ENCODE measurements around the gene MSANTD3. TPM values are rescaled to one million over a fixed set of nuclear protein-coding genes. Genes with fewer than 3 reads are reported as not detected.
A peak's percentile ranks its signal among the peaks of the same experiment; 100 is the strongest.
"Not testable (repeated sequence)": the region's sequence is repeated elsewhere in the genome, so short reads cannot be mapped to it uniquely, and the experiment has no call there.

The MSANTD3 gene
- total RNA-seq, 1 experiment from 2014 or later, result 82.7 TPM

DNA sequence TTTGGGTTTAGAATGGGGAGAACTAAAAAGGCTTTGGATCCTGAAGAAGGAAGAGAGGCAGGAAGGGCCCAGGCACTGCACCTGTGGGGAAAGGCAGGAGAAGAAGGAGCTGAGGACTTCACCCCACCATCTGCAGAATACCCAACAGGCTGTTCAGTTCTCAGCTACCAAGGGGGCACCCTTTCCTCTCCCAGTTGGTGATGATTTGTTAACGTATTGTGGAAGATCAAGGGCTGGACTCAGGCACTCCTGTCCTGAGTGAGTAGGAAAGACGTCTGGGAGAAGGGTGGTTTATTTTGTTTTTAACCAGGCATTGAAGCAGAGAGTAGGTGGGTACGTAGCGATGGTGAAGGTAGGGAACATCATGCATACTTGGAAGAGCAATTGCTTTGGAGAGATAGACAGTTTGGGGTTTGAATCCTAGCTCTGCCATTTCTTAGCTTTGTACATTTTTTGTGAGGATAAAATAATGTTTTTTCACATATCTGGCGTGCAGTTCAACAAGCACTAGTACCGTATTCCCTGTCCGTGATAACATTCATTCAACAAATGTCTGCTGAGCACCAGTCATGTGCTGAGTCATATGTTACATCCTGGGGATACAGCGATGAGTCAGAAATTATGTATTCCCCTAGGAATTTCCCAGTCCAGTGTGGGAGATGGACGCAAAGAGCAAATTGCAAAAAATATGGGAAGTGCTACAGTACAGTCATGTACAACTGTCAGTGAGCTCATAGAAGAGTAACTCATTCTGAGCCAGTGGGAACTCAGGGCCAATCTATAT is 2.1 kb downstream of the MSANTD3 start:
- peak; percentile 95 for DNase-seq (ENCODE audit: low spot score)

DNA sequence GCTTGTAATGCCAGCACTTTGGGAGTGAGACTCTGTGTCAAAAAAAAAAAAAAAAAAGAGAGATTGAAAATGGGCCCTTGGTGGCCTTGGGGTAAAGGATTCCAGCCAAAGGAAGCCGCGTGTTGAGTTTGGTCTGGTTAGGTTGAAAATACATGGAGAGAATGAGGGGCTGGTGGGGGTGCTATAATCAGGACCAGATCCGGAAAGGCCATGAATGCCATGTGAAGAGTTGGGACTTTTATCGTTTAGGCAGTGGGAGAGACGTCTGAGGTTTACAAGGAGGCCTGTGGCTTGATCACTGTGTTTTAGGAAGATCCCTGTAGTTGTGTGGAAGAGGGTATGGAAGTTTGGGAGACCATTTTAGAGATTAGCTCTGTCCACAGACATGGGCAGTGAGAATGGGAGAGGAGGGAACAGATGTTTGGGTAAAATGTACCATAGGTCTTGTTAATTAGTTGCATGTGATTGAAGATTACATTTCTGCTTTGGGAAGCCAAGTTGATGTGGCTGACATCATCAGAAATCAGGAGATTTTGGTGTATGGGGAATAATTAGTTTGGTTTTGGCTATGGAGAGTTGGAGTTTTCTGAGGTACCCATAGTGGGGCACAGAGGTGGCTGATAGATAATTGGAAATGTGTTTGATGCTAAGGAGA is 3.5 kb downstream of the MSANTD3 start:
- no peak for DNase-seq (ENCODE audit: low spot score)

DNA sequence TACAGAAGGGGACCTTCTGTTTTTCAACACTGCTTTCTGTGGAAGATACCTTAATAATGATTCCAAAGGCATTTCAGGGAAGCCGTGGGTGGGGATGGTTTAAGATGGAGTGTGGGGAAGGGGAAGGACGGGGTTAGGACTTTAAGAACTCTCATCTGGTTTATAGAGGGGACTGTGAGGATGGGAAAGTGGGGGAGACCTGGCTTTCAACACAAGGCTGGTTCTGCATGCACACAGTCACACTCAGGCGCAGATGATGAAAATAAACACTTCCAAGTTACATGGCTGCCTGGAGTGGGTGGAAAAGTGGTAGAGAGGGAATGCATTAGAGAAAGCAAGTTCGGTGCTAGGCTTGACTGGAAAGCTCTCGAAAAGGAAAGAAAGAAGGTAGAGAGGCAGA is 4.9 kb downstream of the MSANTD3 start:
- DNase-seq (ENCODE audit: low spot score), result no peak

DNA sequence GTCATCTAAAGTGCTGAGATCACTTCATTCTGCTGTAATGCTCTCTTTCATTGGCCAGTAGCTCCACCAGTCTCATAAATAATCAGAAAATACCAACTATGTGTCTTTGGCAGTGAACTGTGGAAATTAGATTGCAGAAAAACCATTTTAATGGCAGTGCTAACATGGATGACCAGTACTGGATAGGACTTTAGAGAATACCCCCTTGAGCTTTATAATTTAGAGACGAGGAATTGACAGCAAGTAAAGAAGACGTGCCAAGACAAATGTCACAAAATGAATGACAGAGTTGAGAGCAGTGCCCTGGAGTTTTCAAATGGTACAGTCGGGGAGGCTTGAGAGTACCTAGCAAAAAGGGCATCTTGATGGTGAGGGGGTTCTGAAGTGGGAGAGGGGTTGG is 5.8 kb downstream of the MSANTD3 start:
- no peak for DNase-seq (ENCODE audit: low spot score)

DNA sequence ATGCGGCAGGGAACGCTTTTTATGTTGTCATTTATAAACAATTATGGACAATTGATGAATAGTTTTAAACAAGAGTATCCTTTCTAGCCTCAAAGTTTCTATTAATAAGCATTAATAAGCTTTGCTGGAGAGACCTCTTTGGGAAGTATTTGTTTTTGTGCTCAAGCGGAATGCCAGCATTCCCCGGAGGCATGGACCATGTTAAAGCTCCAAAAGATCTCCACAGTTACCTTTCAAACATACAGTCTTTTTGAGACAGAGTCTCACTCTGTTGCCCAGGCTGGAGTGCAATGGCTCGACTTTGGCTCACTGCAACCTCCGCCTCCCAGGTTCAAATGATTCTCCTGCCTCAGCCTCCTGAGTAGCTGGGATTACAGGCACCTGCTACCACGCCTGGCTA is 9.6 kb downstream of the MSANTD3 start:
- DNase-seq (ENCODE audit: low spot score), result no peak

DNA sequence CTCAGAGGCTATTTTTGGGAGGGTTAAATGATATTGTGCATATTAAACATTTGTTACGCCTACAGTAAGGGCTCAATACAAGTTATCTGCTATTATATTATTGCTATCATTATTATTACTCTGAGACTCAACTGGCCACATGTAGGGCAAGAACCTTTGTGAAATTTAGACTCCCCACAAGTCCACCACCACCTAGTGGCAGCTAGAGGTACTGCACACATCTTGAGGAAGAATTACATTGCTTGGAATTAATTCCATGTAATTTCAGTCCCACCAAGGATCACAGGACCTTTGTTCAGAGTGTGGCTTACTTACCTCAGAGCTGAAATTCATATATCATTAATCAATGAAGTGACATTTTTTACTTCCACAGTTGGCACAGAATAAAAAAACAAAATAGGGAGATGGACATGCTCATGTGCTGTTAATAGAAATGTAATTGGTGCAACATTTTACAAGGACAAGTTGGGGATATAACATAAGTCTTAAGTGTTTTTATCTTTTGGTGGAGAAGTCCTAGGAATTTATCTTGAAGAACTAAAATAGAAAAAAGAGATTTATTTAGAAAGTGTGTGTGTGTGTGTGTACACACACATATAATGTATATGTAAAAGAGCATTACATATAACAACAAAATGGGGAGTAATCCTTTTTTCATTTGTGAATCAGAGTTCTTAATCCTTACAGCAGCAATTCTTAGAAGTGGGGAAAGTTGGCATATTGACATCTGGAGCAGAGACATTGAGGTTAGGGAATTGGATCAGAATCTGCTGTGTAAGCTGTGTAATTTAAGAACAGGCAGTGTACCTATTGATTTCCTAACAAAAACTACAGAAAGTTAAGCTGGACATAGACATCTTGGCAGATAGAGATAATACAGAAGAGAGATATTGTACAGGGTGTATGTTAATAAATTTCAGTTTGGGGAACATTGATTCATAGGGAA is 11.2 kb downstream of the MSANTD3 start:
- peak; percentile 63 for DNase-seq (ENCODE audit: low spot score)

DNA sequence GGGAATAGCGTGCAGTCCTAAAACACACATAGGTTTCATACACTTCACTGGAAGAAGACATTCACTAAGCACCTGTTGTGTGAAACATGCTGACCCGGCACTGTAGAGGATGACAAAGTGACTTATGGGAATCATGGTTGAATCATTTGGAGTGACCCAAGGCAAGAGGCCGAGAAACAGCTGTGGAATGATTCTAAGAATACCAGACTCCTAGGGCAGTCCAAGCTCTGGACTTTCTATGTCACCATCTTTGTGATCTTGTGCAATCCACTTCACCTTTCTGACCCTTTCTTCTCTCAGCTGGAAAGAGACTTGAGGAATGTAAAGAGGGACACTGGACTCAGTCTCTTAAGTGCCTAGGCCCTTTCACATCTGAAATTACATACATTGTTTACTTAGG is 13.1 kb downstream of the MSANTD3 start:
- no peak for DNase-seq (ENCODE audit: low spot score)

DNA sequence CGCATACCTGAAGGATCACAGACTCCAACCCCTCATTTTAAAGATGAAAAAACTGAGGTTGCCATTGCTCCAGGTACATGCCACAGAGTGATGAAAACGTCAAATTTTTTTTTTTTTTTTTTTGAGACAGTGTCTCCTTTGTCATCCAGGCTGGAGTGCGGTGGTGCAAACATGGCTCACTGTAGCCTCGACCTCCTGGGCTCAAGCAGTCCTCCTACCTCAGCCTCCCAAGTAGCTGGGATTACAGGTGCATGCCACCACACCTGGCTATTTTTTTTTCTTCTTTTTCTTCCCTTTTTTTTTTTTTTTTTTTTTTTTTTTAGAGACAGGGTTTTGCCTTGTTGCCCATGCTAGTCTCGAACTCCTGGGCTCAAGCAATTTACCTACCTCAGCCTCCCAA is 13.5 kb downstream of the MSANTD3 start:
- not testable (repeated sequence) for DNase-seq (ENCODE audit: low spot score)

DNA sequence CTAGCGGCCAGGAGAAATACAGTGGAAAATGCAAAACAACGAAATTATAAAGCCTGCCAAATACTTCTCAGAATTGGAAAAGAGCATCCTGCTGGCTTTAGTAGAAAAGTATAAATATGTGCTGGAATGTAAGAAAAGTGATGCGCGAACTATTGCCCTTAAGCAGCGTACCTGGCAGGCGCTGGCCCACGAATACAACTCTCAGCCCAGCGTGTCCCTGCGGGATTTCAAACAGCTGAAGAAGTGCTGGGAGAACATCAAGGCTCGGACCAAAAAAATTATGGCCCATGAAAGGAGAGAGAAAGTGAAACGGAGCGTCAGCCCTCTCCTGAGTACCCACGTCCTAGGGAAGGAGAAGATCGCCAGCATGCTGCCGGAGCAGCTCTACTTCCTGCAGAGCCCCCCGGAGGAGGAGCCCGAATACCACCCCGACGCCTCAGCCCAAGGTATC is 15.0 kb downstream of the MSANTD3 start:
- DNase-seq (ENCODE audit: low spot score), result no peak

DNA sequence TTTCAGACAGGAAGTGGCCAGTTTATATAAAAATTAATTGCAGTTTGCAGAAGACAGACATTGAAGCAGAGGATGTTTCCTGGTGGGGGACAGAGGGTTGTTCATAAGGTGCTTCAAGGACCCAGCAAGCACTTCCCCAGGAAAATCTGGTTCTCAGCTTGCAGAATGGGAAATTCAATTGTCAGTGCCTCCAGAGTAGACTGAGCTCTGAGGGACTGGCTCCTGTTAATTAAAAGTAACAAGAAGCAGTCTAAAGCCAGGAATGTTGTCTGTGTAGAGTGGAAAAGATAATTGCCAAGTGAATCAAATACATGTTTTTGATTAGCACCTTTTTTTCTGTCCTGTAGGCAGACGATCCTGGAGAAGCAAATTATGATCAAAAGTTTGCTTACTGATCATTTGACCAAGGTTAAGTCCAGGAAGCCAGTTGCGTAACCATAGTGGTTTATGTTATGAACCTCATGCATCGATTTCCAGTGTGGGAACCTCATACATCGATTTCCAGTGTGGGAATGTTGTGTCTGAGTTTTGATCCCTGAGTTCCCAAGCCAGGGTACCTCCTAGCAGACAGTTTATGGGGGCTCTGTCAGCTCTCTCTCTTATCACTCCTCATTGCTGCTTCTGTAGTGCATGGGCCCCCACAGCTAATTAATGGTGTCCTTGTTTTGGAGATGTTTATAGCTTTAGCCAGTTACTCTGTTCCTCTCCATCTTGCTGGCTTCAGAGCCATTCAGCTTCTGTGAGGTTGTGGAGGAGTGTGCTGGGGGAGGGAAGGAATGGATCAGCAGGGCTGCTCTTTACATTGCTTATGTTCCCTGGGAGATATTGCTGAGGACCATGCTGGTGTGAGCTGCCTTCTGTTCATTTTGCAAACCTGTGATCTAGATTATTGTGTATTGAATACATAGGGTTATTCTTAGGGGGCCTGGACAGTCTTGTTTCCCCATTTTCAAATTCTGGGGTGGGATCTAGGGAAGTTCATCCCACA is 17.1 kb downstream of the MSANTD3 start:
- no peak for DNase-seq (ENCODE audit: low spot score)

DNA sequence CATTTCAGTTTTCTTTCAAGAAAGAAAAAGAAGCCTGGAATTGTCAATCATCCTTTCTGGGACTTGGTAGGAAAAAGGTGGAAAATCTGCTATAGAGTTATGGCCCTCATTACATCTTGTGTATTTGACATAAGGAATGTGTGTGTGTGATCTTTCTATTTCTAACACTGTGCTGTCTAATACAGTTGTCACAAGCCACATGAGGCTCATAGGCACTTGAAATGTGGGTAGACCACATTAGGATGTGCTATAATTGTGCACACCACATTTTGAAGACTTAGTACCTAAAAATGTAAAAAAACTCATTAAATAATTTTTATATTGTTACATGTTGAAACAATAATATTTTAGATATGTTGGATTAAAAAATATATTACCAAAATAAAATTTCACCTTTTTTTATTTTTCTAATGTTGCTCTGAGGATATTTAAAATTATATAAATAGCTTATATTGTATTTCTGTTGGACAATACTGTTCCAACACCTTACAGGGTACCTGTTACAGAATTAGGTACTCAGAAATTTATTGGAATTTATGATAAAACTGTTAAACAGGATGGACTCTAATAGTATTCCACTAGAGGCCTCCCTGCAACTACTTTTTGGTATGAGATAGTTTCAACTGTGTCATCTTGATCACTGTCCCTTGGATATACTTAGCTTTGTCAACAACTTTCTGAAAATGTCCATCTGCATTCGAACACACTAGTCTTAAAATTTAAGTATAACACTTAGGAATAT is 18.4 kb downstream of the MSANTD3 start:
- DNase-seq (ENCODE audit: low spot score), result no peak

DNA sequence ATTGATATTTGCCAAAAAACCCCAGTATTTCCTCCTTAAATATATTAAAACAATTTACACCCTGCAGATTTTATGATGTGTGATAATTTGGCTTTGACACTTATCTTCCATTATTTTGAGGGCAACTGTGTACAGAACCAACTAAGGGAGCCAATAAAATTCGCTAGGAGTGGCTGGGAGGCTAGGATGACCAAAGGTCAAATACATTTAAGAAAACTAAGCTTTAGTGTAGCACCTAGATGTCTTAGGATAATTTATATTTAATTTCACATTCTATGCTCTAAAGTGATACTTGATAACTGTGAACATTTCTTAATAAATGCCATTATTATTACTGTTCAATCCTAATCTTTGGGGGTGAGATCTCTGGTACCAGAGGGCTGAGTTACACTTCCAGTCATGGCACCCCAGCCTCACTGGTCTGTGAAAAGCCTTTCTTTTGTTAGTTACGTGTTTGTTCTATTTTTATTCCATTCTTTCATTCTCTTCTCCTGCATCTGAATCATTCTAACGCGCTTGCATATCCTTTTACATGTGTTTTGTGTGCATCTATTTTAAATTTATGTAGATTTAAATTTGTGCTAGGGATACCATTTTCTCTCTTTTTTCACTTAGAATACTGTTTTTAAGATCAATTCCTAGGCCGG is 19.1 kb downstream of the MSANTD3 start:
- DNase-seq (ENCODE audit: low spot score), result no peak

DNA sequence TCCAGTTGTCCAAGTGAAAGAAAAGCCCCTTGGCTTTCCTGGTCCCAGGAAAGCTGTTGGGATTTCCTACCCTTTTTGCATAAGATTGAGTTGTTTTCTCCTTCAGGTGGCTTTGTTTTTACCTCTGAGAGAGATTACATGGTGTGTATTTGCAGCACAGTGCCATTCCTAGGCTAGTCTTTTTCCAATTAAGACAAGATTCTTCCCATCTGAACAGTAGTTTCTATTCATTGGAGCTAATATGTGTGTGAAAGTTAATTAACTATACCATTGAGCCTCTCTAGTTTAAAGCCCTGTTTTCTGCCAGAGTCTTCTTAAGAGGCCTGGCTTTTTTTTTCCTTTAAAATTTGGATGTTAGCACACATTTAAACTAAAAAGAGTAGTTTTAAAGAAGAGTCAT is 20.1 kb downstream of the MSANTD3 start:
- DNase-seq (ENCODE audit: low spot score), result no peak

DNA sequence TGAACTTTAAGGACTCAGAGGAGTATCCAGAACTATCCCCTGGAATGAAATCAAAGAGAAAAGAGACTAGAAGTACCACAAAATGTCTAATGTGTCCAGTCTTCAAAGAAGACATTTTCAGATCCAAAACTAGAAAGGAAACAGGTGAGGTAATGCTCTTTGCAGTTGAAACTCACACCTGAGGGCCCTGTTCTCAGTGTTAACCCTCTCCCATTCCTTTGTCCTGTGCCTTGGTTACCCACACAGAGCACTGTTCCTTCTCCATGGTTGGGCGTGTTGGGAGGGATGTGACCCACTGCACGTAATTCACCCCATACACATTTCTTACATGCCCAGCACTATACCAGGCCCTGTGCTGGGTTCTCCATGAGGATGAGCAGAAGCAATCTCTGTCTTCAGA is 21.3 kb downstream of the MSANTD3 start:
- DNase-seq (ENCODE audit: low spot score), result no peak

DNA sequence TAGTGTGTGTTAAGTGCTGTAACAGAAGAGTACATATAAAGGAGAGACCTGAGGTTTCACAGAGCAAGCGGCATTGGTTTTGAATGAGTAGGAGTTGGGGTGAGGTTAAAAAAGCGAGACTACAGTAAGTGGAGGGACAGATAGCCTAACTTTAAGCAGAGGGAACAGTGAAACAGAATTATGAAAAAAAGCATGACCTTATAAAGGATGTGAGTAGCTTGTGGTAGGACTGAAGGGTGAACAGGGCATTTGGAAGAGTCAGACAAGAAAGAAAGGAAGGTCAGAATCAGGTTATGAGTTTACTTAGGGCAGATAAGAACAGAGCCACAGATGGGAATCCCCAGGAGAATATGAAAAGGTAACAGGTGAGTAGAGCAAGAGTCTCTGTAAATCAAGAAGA is 22.5 kb downstream of the MSANTD3 start:
- DNase-seq (ENCODE audit: low spot score), result no peak

DNA sequence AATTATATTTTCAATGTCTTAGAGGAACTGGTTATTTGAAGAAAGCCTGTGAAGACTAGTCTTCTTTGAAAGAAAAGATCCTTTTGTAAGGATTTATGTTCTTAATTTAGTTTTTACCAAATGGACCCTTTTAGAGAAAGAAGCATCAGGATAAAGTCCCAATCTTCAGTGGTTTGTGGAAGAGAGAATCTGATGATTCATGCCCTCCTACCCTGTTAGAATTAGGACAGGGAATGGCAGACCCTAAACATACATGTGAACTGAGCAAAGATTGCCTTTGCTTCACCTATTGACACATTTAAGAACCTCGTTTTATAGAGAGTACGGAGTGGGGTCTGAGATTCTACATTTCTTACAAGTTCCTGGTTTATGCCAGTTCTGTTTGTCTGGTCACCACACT is 26.0 kb downstream of the MSANTD3 start:
- DNase-seq (ENCODE audit: low spot score), result no peak

DNA sequence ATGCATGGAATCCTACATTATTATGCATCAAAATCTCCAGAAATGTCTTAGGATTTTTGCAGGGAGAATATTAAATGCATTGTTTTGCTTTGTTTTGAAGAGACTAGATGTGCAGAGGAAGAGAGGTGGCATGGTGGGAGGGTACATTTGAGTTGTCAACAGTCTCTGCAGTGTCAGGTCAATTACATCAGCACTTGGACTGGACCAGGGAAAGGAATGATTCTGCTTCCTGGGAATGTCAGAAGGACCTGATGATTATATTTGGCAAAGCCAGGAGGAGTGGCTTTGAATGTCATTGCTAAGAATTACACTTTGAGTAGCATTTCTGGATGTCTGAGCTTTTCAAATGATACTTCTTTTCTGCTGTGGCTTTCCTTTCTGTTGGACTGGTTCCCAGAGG is 28.5 kb downstream of the MSANTD3 start:
- no peak for DNase-seq (ENCODE audit: low spot score)

DNA sequence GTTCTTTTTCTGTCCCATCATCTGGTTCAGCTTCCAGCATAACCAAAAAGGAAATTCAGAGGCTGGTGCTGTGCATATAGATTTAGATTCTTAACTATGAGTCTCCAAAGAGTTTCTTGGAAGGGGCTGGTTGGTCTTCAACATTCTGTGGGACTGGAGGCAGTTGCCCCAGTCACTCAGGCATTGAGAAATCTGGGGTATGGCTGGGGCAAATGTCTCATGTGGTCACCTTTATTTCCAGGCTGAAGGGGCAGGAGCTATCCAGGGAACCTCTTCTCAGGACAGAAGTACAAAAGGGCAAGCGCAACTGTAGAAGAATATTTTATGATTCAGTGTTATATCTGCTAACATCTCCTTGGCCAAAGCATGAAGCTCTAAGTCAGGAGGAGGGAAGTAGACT is 30.6 kb downstream of the MSANTD3 start:
- DNase-seq (ENCODE audit: low spot score), result no peak

DNA sequence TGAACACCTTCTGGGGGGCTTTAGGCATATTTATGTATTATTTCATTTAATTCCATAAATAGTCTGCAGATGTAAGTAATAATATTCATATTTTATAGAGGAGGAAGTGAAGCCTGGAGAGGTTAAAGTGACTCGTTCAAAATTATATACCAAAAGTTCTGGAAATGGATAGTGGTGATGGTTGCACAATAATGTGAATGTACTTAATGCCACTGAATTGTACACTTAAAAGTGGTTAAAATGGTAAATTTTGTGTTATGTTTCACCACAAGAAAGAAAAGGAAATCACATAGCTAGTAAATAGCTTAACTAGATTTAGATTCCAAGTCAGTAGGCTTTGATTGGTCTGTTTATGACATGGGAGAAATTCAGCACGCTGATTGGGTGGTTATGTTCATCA is 33.0 kb downstream of the MSANTD3 start:
- no peak for DNase-seq (ENCODE audit: low spot score)

DNA sequence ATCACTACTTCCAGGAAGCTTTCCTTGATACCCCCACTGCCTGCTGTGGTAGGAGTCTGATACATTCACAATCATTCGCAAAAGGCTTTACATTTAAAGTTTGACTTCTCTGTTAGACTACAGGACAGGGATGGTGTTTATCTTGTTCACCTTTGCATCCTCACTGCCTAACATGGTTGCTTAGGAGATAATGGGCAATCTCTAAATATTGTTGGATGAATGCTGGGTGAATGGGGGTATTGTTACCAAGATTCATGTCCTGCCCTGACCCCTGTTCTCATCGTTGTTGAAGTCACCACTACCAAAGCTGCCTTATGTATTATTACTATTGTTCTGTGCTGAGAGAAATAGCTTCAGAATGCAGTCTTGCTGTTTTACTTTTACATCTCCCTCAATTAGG is 38.3 kb downstream of the MSANTD3 start:
- no peak for DNase-seq (ENCODE audit: low spot score)
